HG03060 (cell line): Measurements from ENCODE around the gene FPR1.

Experiments used
- ATAC-seq: cut with Tn5 transposase; IDR thresholded peaks from one replicate; pipeline ENCODE4 v1.9.1; 2021; ENCODE audit warnings: low read depth, moderate number of reproducible peaks; ENCODE audit not compliant: unreplicated experiment

FPR1 gene

GRCh38 chr19:51708811-51709210 lies 42.9 kb downstream of the FPR1 start:
- no peak for ATAC-seq

- ATAC-seq, result no peak
These were observed 44.8 kb downstream of the FPR1 start for GRCh38 chr19:51706885-51707284.

GRCh38 chr19:51706296-51706695 lies 45.4 kb downstream of the FPR1 start:
- ATAC-seq, result no peak

DNA sequence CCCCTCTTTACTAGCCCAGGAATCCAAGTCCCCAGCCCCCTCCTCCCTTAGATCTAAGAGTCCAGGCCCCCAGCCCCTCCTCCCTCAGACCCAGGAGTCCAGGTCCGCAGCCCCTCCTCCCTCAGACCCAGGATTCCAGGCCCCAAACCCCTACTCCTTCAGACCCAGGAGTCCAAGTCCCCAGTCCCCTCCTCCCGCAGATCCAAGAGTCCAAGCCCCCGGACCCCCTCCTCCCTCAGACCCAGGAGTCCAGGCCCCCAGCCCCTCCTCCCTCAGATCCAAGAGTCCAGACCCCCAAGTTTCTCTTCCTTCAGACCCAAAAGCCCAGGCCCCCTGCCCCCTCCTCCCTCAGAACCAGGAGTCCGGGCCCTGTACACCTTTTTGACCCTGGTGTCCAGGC lies 47.1 kb downstream of the FPR1 start:
- no peak for ATAC-seq

- no peak for ATAC-seq
These were observed 47.8 kb downstream of the FPR1 start for GRCh38 chr19:51703575-51704515.

GRCh38 chr19:51702825-51703574 lies 48.7 kb downstream of the FPR1 start:
- no peak for ATAC-seq

- ATAC-seq, result no peak
These were observed 49.4 kb downstream of the FPR1 start for GRCh38 chr19:51702103-51702824.

DNA sequence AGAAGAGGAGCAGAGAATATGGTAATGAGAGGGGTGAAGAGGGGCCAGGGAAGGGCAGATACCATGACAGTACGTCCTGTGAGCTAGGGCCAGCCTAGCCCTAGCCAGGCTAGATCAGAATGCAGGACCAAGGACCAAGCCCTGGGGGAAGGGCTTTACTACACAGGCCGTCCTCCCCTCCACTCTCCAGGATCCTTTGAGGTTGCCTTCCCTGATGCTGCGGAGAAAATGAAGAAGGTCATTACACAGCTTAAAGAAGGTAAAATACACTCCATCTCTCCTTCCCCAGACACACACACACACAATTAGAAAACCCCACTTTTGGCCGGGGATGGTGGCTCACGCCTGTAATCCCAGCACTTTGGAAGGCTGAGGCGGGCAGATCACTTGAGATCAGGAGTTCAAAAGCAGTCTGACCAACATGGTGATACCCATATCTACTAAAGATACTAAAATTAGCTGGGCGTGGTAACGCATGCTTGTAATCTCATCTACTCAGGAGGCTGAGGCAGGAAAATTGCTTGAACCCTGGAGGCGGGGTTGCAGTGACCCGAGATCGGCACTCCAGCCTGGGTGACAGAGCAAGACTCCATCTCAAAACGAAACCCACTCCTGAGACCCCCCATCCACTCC lies 50.1 kb downstream of the FPR1 start:
- no peak for ATAC-seq

DNA sequence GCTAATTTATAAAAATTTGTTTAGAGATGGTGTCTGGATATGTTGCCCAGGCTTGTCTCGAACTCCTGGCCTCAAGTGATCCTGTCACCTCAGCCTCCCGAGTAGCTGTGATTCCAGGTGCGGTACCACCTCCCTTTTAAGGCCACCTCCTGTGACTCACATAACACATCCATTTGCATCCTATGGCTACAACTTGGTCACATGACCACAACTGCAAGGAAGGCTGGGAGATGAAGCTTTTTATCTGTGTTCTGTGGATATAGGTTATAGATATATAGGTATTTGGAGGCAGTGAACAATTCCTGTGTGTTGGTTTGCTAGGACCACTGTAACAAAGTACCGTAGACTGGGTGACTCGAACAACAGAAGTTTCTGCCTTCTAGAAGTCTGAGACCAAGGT lies 52.5 kb downstream of the FPR1 start:
- ATAC-seq, result no peak

DNA sequence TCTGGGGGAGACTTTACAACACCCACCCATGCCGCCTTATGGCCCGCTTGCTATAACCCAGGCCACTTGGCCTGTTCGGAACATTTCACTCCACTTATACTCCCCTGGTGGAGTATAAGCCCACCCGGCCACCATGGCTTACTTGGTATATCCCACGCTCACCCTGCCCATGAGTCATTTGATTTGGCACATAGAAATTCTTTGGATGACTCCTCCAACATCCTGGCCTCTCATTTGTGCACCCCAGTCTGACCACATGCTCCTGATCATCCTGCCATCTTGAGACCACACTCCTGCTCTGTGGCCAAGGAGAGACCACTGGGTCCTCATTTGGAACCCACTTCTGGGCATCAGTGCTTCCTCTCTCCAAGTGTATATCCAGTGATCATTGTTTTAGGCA lies 53.4 kb downstream of the FPR1 start:
- no peak for ATAC-seq

- no peak for ATAC-seq
These were observed 54.4 kb downstream of the FPR1 start for GRCh38 chr19:51697169-51697776.

DNA sequence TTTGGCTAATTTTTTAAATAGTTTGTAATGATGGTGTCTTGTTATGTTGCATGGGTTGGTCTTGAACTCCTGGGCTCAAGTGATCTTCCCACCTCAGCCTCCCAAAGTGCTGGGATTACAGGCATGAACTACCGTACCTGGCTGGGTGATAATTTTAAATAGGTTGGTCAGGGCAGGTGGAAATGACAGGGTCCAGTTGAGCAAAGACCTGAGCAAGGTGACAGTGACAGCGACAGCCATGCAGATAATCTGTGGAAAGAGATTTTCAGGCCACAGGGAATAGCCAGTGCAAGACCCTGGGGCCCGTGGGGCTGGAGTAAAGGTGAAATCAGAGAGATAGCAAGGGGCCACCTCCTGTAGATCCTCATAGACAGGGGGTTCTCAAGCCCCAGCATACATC lies 55.1 kb downstream of the FPR1 start:
- ATAC-seq, result no peak
